ENCODE data around the gene TDRD12.

TDRD12 gene

GRCh38 chr19:32809254-32809653 lies 89.7 kb downstream of the TDRD12 start:
- DNase-seq: no peak

- no peak for DNase-seq
These were observed 90.2 kb downstream of the TDRD12 start for GRCh38 chr19:32809754-32810153.

- DNase-seq: no peak
These were observed 90.9 kb downstream of the TDRD12 start for GRCh38 chr19:32810452-32810851.

GRCh38 chr19:32811151-32811550 lies 91.6 kb downstream of the TDRD12 start:
- no peak for DNase-seq

- no peak for DNase-seq
These were observed 92.5 kb downstream of the TDRD12 start for GRCh38 chr19:32812036-32812435.

- no peak for DNase-seq
These were observed 93.0 kb downstream of the TDRD12 start for GRCh38 chr19:32812571-32812970.

- DNase-seq: peak in 20 of 56 donors; percentile 2 to 40 (median 15)
These were observed 94.4 kb downstream of the TDRD12 start for GRCh38 chr19:32813862-32814425.

- no peak for DNase-seq
These were observed 95.1 kb downstream of the TDRD12 start for GRCh38 chr19:32814624-32815023.

- no peak for DNase-seq
These were observed 97.1 kb downstream of the TDRD12 start for GRCh38 chr19:32816555-32817099.

- DNase-seq: no peak
These were observed 98.3 kb downstream of the TDRD12 start for GRCh38 chr19:32817569-32818476.

- no peak for DNase-seq
These were observed 99.0 kb downstream of the TDRD12 start for GRCh38 chr19:32818536-32818935.

GRCh38 chr19:32819419-32820400 lies 100.1 kb downstream of the TDRD12 start:
- DNase-seq: no peak

- DNase-seq: no peak
These were observed 103.6 kb downstream of the TDRD12 start for GRCh38 chr19:32822916-32823746.

- no peak for DNase-seq
These were observed 104.2 kb downstream of the TDRD12 start for GRCh38 chr19:32823747-32824102.

- DNase-seq: no peak
These were observed 104.7 kb downstream of the TDRD12 start for GRCh38 chr19:32824191-32824751.

- DNase-seq: no peak
These were observed 105.5 kb downstream of the TDRD12 start for GRCh38 chr19:32824916-32825608.

- DNase-seq: no peak
These were observed 108.6 kb downstream of the TDRD12 start for GRCh38 chr19:32828139-32828538.

- DNase-seq: no peak
These were observed 109.2 kb downstream of the TDRD12 start for GRCh38 chr19:32828643-32829344.

- no peak for DNase-seq
These were observed 109.9 kb downstream of the TDRD12 start for GRCh38 chr19:32829345-32829896.

Data from amygdala (tissue), 56 donors.